Measurements from ENCODE around the gene ZDHHC21.

GRCh38 chr9:14591411-14591810 lies 101.8 kb downstream of the ZDHHC21 start:
- TF ChIP-seq EZH2phosphoT487 (IDR thresholded peaks at IDR 0.05; ENCODE audit: insufficient read depth, low read depth) (no peak), EZH2 (IDR thresholded peaks at IDR 0.05; ENCODE audit: insufficient read depth, poor library complexity, severe bottlenecking) (no peak)
